Left lung (tissue), 10 donors: Measurements from ENCODE around the gene FNDC3B. TPM values are rescaled to one million over a fixed set of nuclear protein-coding genes. Genes with fewer than 3 reads are reported as not detected.
A peak's percentile ranks its signal among the peaks of the same experiment; 100 is the strongest.

Experiments
- ATAC-seq: fragments of 200-7000 bp; cut with Tn5 transposase; one replicate; pipeline ENCODE4 v1.9.1; 2020; ENCODE audit warnings: moderate library complexity
- DNase-seq, 4 donors: peaks; one replicate each; pipeline ENCODE4 v3.0.0-alpha.2; 2013 to 2020
- H3K27ac ChIP-seq, 2 donors: fragments of 200-600 bp; sonication (generic) in 1 of 2; one replicate each; pipeline versions ENCODE4 v1.5.0 to v1.8.0; 2020 to 2021
- H3K27me3 ChIP-seq, 2 donors: fragments of 200-600 bp; sonication (generic) in 1 of 2; one replicate each; pipeline versions ENCODE4 v1.5.0 to v1.8.0; 2020 to 2021
- H3K36me3 ChIP-seq, 2 donors: fragments of 200-600 bp; sonication (generic) in 1 of 2; one replicate each; pipeline versions ENCODE4 v1.5.0 to v1.8.0; 2020 to 2021
- H3K4me1 ChIP-seq, 2 donors: fragments of 200-600 bp; one replicate each; pipeline ENCODE4 v1.8.0; 2021
- H3K4me3 ChIP-seq, 2 donors: fragments of 200-600 bp; sonication (generic) in 1 of 2; one replicate each; pipeline versions ENCODE4 v1.5.0 to v1.8.0; 2020 to 2021; ENCODE audit warnings: mild to moderate bottlenecking in 1 of 2
- H3K9me3 ChIP-seq, 2 donors: fragments of 200-600 bp; sonication (generic) in 1 of 2; one replicate each; pipeline versions ENCODE4 v1.5.0 to v1.8.0; 2020 to 2021
- intact Hi-C, 2 donors: fragments of 100-400 bp; cut with DNase I; formaldehyde crosslinking; loops; one replicate each; pipeline versions ENCODE4 v1.11.2 to v1.14.2; 2022
- polyA plus RNA-seq, 6 donors: library from polyadenylated mRNA; unstranded; fragments of 120-200 nt; gene quantifications; one replicate each; pipeline ENCODE4 v1.2.1, GENCODE V29; 2013; ENCODE audit not compliant: insufficient read length in 6 of 6
- total RNA-seq, 2 donors: library from RNA; stranded (reverse); fragmentation: NEBNext Ultra II Directional; extraction: Animal tissue kit (Norgen Biotek cat#: 25700); gene quantifications; one replicate each; pipeline ENCODE4 v1.2.1, GENCODE V29; 2021
- TF ChIP-seq, protein P1 (sequence below), 2 donors: fragments of 200-600 bp; sonication (generic) in 1 of 2; IDR thresholded peaks; one replicate each; pipeline versions ENCODE4 v1.5.0 to v1.8.0; 2021; ENCODE audit warnings: antibody characterized with exemption in 2 of 2
- donor health status: DM: no; HTN: yes; CAD: no.
- donor health status: DM: no; HTN: no; CAD: no.

Gene FNDC3B
- total and polyA plus RNA-seq, 8 donors, result 35.2 to 185 (median 42.3) TPM

DNA sequence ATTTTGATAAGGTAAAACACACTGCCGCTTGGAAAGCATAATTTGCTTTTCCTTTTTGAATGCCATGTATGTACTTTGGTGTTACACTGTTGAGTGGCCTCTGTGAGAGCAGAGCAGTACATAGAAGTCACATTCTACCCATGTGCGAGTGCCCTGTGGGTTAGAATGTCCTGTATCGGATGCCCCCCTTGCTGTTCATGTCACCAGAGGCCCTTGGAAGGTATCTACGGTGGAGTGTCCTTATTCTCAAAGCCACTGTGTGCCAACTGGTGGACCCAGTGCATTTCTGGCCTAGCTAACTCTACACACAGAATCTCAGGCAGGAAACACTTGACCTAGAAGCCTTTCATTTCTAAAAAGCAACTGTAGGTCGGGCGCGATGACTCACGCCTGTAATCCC, 271.8 kb downstream of the FNDC3B start:
- Histone ChIP-seq H3K9me3 (no peaks in the 10 kb centered on the region), H3K4me1 (peaks cover 10 to 30% of the 10 kb centered on the region in 2 donors), H3K27me3 (no peaks in the 10 kb centered on the region), H3K4me3 (no peak overlapping the region), H3K36me3 (peaks cover 0 to 90% of the 10 kb centered on the region in 2 donors), H3K27ac (peak overlapping the region in 1 of 2 donors; percentile 38)
- TF ChIP-seq, protein P1, sequence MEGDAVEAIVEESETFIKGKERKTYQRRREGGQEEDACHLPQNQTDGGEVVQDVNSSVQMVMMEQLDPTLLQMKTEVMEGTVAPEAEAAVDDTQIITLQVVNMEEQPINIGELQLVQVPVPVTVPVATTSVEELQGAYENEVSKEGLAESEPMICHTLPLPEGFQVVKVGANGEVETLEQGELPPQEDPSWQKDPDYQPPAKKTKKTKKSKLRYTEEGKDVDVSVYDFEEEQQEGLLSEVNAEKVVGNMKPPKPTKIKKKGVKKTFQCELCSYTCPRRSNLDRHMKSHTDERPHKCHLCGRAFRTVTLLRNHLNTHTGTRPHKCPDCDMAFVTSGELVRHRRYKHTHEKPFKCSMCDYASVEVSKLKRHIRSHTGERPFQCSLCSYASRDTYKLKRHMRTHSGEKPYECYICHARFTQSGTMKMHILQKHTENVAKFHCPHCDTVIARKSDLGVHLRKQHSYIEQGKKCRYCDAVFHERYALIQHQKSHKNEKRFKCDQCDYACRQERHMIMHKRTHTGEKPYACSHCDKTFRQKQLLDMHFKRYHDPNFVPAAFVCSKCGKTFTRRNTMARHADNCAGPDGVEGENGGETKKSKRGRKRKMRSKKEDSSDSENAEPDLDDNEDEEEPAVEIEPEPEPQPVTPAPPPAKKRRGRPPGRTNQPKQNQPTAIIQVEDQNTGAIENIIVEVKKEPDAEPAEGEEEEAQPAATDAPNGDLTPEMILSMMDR (IDR thresholded peaks at IDR 0.05), result no peak
- no peak for DNase-seq
- intact Hi-C loops, result no loop called here
- ATAC-seq, result no peak

DNA sequence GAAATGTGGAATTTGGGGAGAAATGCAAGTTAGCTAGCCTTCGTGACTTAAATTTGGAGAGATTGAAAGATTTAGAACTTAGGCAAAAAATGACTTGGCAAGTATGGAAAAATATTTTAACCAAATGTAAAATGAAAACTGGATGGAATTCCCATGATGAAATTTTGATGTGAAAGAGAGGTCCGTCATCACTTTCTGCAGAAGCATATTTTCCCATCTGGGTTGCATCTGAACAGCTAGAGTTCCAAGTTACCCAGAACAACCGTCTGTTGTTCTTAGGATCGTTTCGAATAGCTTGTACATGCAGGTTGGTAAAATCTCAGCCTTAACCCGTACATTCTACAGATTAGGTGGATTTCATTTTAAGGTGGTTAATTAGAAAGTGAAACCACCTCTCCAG, 272.6 kb downstream of the FNDC3B start:
- Histone ChIP-seq H3K27me3 (no peaks in the 10 kb centered on the region), H3K4me3 (no peak overlapping the region), H3K36me3 (peaks cover 0 to 90% of the 10 kb centered on the region in 2 donors), H3K9me3 (no peaks in the 10 kb centered on the region), H3K27ac (peak overlapping the region in 1 of 2 donors; percentile 15), H3K4me1 (peaks cover 10 to 37% of the 10 kb centered on the region in 2 donors)
- intact Hi-C loops, result no loop called here
- DNase-seq (no peak), ATAC-seq (no peak)
- TF ChIP-seq, protein P1 (IDR thresholded peaks at IDR 0.05), result no peak

DNA sequence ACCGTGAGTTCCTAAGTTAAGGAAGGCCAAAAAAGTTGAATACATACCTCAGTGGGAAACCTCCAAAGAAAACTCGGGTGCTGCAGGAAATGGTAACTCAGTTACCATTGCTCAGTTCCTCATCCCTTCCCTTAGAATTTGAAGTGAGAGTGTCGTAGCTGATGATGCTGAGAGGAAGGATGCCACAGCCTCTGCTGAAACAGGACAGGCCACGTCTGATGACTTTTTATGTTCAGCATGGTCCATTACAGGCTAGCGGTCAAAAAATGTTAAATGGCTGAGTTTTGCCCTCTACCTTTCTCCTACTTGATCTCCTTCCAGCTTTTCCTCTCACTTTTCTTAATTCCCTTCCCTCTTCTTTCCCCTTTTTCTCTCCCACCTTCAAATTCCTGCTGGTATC, 273.3 kb downstream of the FNDC3B start:
- H3K27me3 ChIP-seq, result no peaks in the 10 kb centered on the region
- peaks cover 14 to 45% of the 10 kb centered on the region in 2 donors for H3K4me1 ChIP-seq
- H3K36me3 ChIP-seq, result peaks cover 0 to 87% of the 10 kb centered on the region in 2 donors
- ATAC-seq (no peak), DNase-seq (no peak)
- H3K4me3 ChIP-seq, result no peak overlapping the region
- intact Hi-C loops, result no loop called here
- TF ChIP-seq, protein P1 (IDR thresholded peaks at IDR 0.05), result no peak
- H3K9me3 ChIP-seq, result no peaks in the 10 kb centered on the region
- peak overlapping the region in 1 of 2 donors; percentile 15 for H3K27ac ChIP-seq

DNA sequence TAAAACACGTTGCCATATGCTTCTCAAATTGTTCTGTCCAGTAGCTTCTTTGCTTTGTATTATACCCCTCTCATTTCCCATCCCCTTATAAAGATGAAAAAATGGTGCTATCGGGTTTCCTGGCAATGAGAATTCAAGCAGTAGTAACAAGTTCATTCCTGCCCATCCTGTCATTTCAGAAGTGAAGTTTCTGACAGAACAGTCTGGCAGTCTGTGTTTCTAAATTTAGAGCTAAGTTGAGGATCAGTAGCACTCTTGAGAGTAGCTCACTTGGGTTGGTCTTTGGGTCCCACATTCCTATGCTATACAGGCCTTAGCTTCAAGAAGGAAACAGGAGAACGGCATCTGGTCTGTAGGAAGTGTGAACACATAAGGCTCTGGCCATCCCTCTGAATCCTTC, 274.3 kb downstream of the FNDC3B start:
- H3K9me3 ChIP-seq, result no peaks in the 10 kb centered on the region
- no peak for DNase-seq
- TF ChIP-seq, protein P1 (IDR thresholded peaks at IDR 0.05), result no peak
- H3K36me3 ChIP-seq, result peaks cover 0 to 79% of the 10 kb centered on the region in 2 donors
- ATAC-seq, result peak; percentile 57
- H3K27me3 ChIP-seq, result no peaks in the 10 kb centered on the region
- H3K27ac ChIP-seq, result peak overlapping the region; percentile 15 to 40
- intact Hi-C loops, result no loop called here
- H3K4me1 ChIP-seq, result peaks cover 23 to 54% of the 10 kb centered on the region in 2 donors
- H3K4me3 ChIP-seq, result no peak overlapping the region

DNA sequence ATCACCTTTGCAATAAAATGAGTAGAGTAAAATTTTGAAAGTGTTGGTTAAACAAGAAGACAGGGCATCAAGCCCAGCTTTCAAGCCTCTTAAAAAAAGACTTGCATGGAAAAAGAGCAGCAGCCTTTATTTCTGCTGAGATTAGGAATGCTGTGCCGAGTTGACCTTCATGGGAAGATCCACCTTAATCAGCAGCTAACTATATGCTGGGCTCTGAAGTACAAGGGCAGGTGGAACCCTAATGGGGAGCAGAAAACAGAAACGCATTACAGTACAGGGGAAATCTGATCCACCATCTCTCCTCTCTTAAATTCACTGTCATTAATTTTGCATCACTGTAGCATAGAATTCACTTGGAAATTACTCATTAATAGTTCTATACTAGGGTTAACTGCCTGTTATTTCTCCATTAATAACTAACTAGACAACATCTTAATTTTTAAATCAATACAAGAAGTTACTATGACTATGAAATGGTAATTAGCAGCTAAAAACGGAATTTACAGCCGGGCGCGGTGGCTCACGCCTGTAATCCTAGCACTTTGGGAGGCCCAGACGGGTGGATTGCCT, 275.3 kb downstream of the FNDC3B start:
- TF ChIP-seq, protein P1 (IDR thresholded peaks at IDR 0.05), result no peak
- ATAC-seq, result no peak
- Histone ChIP-seq H3K4me1 (peaks cover 23 to 57% of the 10 kb centered on the region in 2 donors), H3K27me3 (no peaks in the 10 kb centered on the region), H3K4me3 (no peak overlapping the region), H3K36me3 (peaks cover 0 to 79% of the 10 kb centered on the region in 2 donors), H3K9me3 (no peaks in the 10 kb centered on the region), H3K27ac (peak overlapping the region; percentile 14 to 37)
- intact Hi-C loops, result no loop called here
- no peak for DNase-seq
